ENCODE results near the gene TMEM181. TPM values are rescaled to one million over a fixed set of nuclear protein-coding genes. Genes with fewer than 3 reads are reported as not detected.

Gene TMEM181
- total RNA-seq, 1 donor from 2014 or later = 27.4 TPM

Other genes with a start within 250 kb of the TMEM181 start
- gene TULP4, start 247.6 kb upstream of the TMEM181 start, total RNA-seq (ENCODE audit: insufficient read depth, low replicate concordance) = 200 TPM
- gene DYNLT1, start 84.7 kb downstream of the TMEM181 start, total RNA-seq (ENCODE audit: insufficient read depth, low replicate concordance) = 58.7 TPM
- gene SYTL3, start 90.0 kb downstream of the TMEM181 start, total RNA-seq (ENCODE audit: insufficient read depth, low replicate concordance) = 1.7 TPM

Measured in umbilical cord (tissue), 1 donor.